Mucosa of descending colon (tissue), 3 donors: Measurements from ENCODE around the gene GRAP. TPM values are rescaled to one million over a fixed set of nuclear protein-coding genes. Genes with fewer than 3 reads are reported as not detected.

Experiments used
- ATAC-seq: fragments of 200-7000 bp; cut with Tn5 transposase; one replicate; pipeline ENCODE4 v1.9.1; 2020; ENCODE audit warnings: mild to moderate bottlenecking, moderate library complexity
- DNase-seq, 3 donors: peaks; one replicate each; pipeline ENCODE4 v3.0.0-alpha.2; 2020
- H3K36me3 ChIP-seq: fragments of 200-600 bp; one replicate; pipeline ENCODE4 v1.8.0; 2021; ENCODE audit warnings: low read depth, mild to moderate bottlenecking
- H3K4me1 ChIP-seq: fragments of 200-600 bp; one replicate; pipeline ENCODE4 v1.8.0; 2021; ENCODE audit warnings: low read depth, mild to moderate bottlenecking
- H3K4me3 ChIP-seq: fragments of 200-600 bp; one replicate; pipeline ENCODE4 v1.8.0; 2021; ENCODE audit warnings: mild to moderate bottlenecking
- H3K9me3 ChIP-seq: fragments of 200-600 bp; one replicate; pipeline ENCODE4 v1.8.0; 2021; ENCODE audit warnings: mild to moderate bottlenecking
- intact Hi-C, 2 donors: fragments of 100-400 bp; cut with DNase I in 1 of 2; cut with micrococcal nuclease in 1 of 2; formaldehyde crosslinking; loops; one replicate each; pipeline versions ENCODE4 v1.11.0 to v1.11.1; 2022; cut with DNase I, micrococcal nuclease
- total RNA-seq, 3 donors: library from RNA; stranded (reverse); fragmentation: NEBNext Ultra II Directional in 2 of 3; extraction: Animal tissue kit (Norgen Biotek cat#: 25700) in 2 of 3; gene quantifications; one replicate each; pipeline versions ENCODE4 v1.2.1 to v1.2.4, GENCODE V29; 2021 to 2023
- TF ChIP-seq, protein P1 (sequence below): fragments of 200-600 bp; IDR thresholded peaks from one replicate; pipeline ENCODE4 v1.8.0; 2022; ENCODE audit warnings: antibody characterized with exemption, mild to moderate bottlenecking
- donor health status: DM: no; HTN: no; CAD: no; lungs with moderate emphysema.
- donor health status: DM: no; HTN: no; CAD: no.
- donor health status: DM: no; HTN: yes; CAD: no.

The GRAP gene
- total RNA-seq, 3 donors from 2014 or later = 1.2 to 2.5 (median 1.8) TPM

GRCh38 chr17:19005137-19005773 is 41.5 kb downstream of the GRAP start:
- Histone ChIP-seq H3K4me1 (peaks cover 32% of the 10 kb centered on the region), H3K36me3 (no peaks in the 10 kb centered on the region), H3K4me3 (no peak overlapping the region), H3K9me3 (no peaks in the 10 kb centered on the region)
- DNase-seq = peak in 2 of 3 donors; percentile 45 to 62
- no peak for ATAC-seq
- intact Hi-C loops = no loop called here
- TF ChIP-seq, protein P1, sequence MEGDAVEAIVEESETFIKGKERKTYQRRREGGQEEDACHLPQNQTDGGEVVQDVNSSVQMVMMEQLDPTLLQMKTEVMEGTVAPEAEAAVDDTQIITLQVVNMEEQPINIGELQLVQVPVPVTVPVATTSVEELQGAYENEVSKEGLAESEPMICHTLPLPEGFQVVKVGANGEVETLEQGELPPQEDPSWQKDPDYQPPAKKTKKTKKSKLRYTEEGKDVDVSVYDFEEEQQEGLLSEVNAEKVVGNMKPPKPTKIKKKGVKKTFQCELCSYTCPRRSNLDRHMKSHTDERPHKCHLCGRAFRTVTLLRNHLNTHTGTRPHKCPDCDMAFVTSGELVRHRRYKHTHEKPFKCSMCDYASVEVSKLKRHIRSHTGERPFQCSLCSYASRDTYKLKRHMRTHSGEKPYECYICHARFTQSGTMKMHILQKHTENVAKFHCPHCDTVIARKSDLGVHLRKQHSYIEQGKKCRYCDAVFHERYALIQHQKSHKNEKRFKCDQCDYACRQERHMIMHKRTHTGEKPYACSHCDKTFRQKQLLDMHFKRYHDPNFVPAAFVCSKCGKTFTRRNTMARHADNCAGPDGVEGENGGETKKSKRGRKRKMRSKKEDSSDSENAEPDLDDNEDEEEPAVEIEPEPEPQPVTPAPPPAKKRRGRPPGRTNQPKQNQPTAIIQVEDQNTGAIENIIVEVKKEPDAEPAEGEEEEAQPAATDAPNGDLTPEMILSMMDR = no peak

GRCh38 chr17:19004421-19005136 is 42.2 kb downstream of the GRAP start, which contains the start of gene FAM83G:
FAM83G (minus strand) TSS chr17:19004764; CDS start chr17:19004041, 723 bp downstream.
- ATAC-seq (peak; percentile 85), DNase-seq (peak; percentile 93 to 96 (median 94))
- Histone ChIP-seq H3K4me1 (peaks cover 29% of the 10 kb centered on the region), H3K9me3 (no peaks in the 10 kb centered on the region), H3K4me3 (peak within 1 kb of the TSS; percentile 57), H3K36me3 (no peaks in the 10 kb centered on the region)
- TF ChIP-seq, protein P1 = no peak
- intact Hi-C loops = no loop called here

- H3K36me3 ChIP-seq = no peaks in the 10 kb centered on the region
- peak overlapping the region; percentile 57 for H3K4me3 ChIP-seq
- intact Hi-C loops = no loop called here
- DNase-seq = peak; percentile 75 to 83 (median 75)
- peak; percentile 66 for ATAC-seq
- peaks cover 29% of the 10 kb centered on the region for H3K4me1 ChIP-seq
- H3K9me3 ChIP-seq = no peaks in the 10 kb centered on the region
- TF ChIP-seq, protein P1 = no peak
Measured at GRCh38 chr17:19003543-19004420, 43.0 kb downstream of the GRAP start.

DNA sequence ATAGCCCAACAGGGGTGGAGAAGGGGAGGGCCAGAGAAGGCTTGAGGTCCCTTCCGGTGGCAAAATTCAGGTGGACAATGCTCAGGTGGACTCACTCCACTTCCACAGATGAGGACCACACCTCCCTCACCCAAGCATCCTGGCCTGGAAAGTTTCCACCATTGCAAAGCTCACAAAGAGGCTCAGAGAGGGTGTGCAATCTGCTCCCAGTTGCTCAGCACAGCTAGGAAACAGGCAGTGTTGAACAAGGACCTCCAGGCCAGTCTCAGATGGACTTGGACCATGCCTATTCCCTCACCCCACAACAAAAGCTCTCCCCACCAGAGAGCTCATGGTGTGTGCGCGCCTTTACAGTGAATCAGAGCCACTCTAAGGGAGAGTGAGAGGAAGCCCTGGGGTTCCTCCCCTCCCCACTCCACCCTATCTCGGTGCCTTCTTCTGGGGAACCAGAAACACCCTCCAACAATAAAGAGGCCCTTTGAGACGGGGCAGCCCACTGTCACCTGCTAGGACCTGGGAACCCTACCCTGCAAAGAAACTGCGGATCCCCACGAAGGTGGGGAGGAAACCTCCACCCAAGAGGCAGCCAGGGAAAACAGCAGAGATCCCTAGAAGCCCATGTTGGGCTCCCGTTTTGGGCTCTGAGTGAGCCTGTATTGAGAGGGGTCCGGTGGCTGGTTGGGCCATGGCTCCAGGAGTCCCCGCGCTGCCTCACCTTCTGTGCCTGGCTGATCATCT is 43.8 kb downstream of the GRAP start:
- H3K4me3 ChIP-seq = peak overlapping the region; percentile 57
- no peaks in the 10 kb centered on the region for H3K36me3 ChIP-seq
- peaks cover 31% of the 10 kb centered on the region for H3K4me1 ChIP-seq
- H3K9me3 ChIP-seq = no peaks in the 10 kb centered on the region
- DNase-seq (peak in 1 of 3 donors; percentile 36), ATAC-seq (no peak)
- TF ChIP-seq, protein P1 = no peak
- intact Hi-C loops = no loop called here
